ENCODE measurements around the gene KRT72.
A peak's percentile ranks its signal among the peaks of the same experiment; 100 is the strongest.

The KRT72 gene

DNA sequence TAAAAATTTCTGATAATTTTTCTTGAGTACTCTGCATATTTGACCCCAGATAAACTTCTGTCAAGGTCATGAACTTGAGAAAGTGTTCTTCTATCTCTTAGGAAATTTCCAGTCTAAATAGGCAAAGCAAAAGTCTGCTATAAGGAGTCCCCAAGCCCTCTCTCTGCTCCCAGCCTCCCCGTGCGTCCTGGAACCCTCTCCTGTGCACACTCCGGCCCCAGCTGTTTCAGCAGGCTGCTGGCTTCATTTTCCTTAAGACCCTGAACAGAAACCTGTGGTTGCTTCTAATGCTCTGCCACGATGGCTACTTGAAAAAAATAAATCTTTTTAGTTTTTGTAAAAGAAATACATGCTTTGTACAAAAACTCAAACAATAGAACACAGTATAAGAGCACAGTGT lies 36.0 kb upstream of the KRT72 start:
- no peak for DNase-seq (ENCODE audit: low read depth in 1 of 2, low spot score in 1 of 2)
- Histone ChIP-seq H3K27me3 (ENCODE audit: insufficient read depth, poor library complexity, severe bottlenecking) (no peaks in the 10 kb centered on the region), H3K27ac (replicated peaks) (no peak overlapping the region), H3K4me3 (replicated peaks; ENCODE audit: insufficient read depth, low read length) (no peak overlapping the region)
- TF ChIP-seq POLR2AphosphoS5 (IDR thresholded peaks at IDR 0.05; ENCODE audit: low read depth): no peak
- TF ChIP-seq, protein P1, sequence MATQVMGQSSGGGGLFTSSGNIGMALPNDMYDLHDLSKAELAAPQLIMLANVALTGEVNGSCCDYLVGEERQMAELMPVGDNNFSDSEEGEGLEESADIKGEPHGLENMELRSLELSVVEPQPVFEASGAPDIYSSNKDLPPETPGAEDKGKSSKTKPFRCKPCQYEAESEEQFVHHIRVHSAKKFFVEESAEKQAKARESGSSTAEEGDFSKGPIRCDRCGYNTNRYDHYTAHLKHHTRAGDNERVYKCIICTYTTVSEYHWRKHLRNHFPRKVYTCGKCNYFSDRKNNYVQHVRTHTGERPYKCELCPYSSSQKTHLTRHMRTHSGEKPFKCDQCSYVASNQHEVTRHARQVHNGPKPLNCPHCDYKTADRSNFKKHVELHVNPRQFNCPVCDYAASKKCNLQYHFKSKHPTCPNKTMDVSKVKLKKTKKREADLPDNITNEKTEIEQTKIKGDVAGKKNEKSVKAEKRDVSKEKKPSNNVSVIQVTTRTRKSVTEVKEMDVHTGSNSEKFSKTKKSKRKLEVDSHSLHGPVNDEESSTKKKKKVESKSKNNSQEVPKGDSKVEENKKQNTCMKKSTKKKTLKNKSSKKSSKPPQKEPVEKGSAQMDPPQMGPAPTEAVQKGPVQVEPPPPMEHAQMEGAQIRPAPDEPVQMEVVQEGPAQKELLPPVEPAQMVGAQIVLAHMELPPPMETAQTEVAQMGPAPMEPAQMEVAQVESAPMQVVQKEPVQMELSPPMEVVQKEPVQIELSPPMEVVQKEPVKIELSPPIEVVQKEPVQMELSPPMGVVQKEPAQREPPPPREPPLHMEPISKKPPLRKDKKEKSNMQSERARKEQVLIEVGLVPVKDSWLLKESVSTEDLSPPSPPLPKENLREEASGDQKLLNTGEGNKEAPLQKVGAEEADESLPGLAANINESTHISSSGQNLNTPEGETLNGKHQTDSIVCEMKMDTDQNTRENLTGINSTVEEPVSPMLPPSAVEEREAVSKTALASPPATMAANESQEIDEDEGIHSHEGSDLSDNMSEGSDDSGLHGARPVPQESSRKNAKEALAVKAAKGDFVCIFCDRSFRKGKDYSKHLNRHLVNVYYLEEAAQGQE (IDR thresholded peaks at IDR 0.05; ENCODE audit: insufficient replicate concordance, low read depth): no peak
- TF ChIP-seq CTCF (IDR thresholded peaks at IDR 0.05; ENCODE audit: insufficient read depth, low read length): no peak
- TF ChIP-seq SPI1 (IDR thresholded peaks at IDR 0.05; ENCODE audit: borderline replicate concordance, low read depth): no peak
- no peak for TF ChIP-seq GABPA (IDR thresholded peaks at IDR 0.05; ENCODE audit: low read depth)

- Histone ChIP-seq H3K4me3 (replicated peaks; ENCODE audit: insufficient read depth, low read length) (no peak overlapping the region), H3K27ac (replicated peaks) (no peak overlapping the region), H3K27me3 (ENCODE audit: insufficient read depth, poor library complexity, severe bottlenecking) (no peaks in the 10 kb centered on the region)
- DNase-seq (ENCODE audit: low read depth in 1 of 2, low spot score in 1 of 2): no peak
- TF ChIP-seq SPI1 (IDR thresholded peaks at IDR 0.05; ENCODE audit: borderline replicate concordance, low read depth) (no peak), GABPA (IDR thresholded peaks at IDR 0.05; ENCODE audit: low read depth) (no peak), POLR2AphosphoS5 (IDR thresholded peaks at IDR 0.05; ENCODE audit: low read depth) (no peak), CTCF (IDR thresholded peaks at IDR 0.05; ENCODE audit: insufficient read depth, low read length) (no peak)
- TF ChIP-seq, protein P1 (IDR thresholded peaks at IDR 0.05; ENCODE audit: insufficient replicate concordance, low read depth): no peak
These were observed 35.5 kb upstream of the KRT72 start for GRCh38 chr12:52636592-52637258.

DNA sequence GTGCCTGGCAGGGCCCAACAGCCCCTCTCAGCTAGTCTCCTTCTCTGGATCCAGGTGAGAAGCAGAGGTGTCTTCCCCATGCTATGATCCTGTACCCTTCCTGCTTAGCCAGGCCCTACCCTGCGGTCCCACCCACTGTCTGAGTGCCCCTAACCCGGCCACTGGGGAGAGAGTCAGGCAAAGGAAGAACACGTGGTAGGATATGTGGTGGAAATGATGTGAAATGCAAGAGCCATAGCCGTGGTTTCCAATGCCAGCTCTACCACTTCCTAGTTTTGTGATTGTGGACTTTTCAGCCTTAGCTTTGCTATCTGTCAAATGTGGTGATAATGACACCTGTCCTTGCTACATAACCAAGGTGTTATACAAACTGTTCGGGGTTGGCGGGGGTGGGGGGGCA lies 34.9 kb upstream of the KRT72 start:
- Histone ChIP-seq H3K27ac (replicated peaks) (no peak overlapping the region), H3K27me3 (ENCODE audit: insufficient read depth, poor library complexity, severe bottlenecking) (no peaks in the 10 kb centered on the region), H3K4me3 (replicated peaks; ENCODE audit: insufficient read depth, low read length) (no peak overlapping the region)
- DNase-seq (ENCODE audit: low read depth in 1 of 2, low spot score in 1 of 2): peak in 1 of 2 experiments; percentile 4
- TF ChIP-seq SPI1 (IDR thresholded peaks at IDR 0.05; ENCODE audit: borderline replicate concordance, low read depth): peak; percentile 52; the same call in 1 of the 2 replicates
- no peak for TF ChIP-seq GABPA (IDR thresholded peaks at IDR 0.05; ENCODE audit: low read depth)

DNA sequence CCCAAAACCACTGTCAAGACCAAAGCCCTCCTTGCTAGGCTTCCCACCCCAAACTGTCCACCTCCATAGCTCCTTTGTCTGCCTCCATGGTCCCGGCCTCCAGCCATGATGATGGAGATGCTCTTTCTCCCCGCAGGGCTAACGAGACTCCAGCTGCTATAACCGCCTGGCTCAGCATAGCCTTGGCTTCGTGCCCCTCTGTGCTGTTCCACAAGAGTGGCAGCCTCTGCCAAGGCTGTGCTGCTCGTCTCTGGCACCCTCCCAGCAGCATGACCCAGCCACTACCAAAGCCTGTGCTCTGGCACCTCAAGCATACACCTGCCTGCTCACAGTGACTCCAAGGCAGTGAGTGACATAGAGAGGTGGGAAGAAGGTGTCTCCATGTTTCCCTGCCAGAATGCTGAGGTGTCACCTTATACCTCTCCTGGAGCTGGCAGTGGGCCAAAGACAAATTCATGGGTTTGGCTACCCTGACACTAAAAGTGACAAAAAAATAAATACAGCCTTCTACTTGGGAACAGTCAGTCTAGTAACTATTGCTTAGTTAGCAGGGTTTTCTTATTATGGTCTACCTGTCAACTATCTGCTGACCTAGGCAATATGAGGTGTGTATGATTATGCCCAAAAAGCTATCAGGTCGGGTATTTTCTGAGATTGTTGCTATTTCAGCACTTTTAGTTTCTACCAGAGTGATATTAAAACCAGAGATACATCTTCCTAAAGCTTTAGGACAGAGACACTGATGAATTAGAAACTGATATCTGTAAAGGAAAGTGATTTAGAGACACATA lies 33.2 kb upstream of the KRT72 start:
- TF ChIP-seq GABPA (IDR thresholded peaks at IDR 0.05; ENCODE audit: low read depth) (no peak), SPI1 (IDR thresholded peaks at IDR 0.05; ENCODE audit: borderline replicate concordance, low read depth) (no peak), CTCF (IDR thresholded peaks at IDR 0.05; ENCODE audit: insufficient read depth, low read length) (no peak), POLR2AphosphoS5 (IDR thresholded peaks at IDR 0.05; ENCODE audit: low read depth) (no peak)
- TF ChIP-seq, protein P1 (IDR thresholded peaks at IDR 0.05; ENCODE audit: insufficient replicate concordance, low read depth): no peak
- Histone ChIP-seq H3K27me3 (ENCODE audit: insufficient read depth, poor library complexity, severe bottlenecking) (no peaks in the 10 kb centered on the region), H3K27ac (replicated peaks) (no peak overlapping the region), H3K4me3 (replicated peaks; ENCODE audit: insufficient read depth, low read length) (no peak overlapping the region)
- DNase-seq (ENCODE audit: low read depth in 1 of 2, low spot score in 1 of 2): no peak
